Pancreas (tissue), 10 donors: ENCODE measurements around the gene NDUFS4. TPM values are rescaled to one million over a fixed set of nuclear protein-coding genes. Genes with fewer than 3 reads are reported as not detected.
"Not testable (repeated sequence)": the region's sequence is repeated elsewhere in the genome, so short reads cannot be mapped to it uniquely, and the experiment has no call there.

Source experiments
- ATAC-seq, 4 donors: fragments of 200-7000 bp; cut with Tn5 transposase; one replicate each; pipeline versions ENCODE4 v1.8.0 to v1.9.1; 2020; ENCODE audit warnings: mild to moderate bottlenecking in 4 of 4, moderate library complexity in 4 of 4
- DNase-seq, 6 donors: peaks; one replicate each; pipeline ENCODE4 v3.0.0-alpha.2; 2020
- FAIRE-seq: peaks from 2 replicates; lab custom pipeline; 2012; peaks lifted over from hg19 to GRCh38; lab: Jason Lieb, UNC
- H3K27ac ChIP-seq, 4 donors: fragments of 200-600 bp; sonication (generic); 1 replicate in 3 of 4; 2 replicates in 1 of 4; pipeline versions ENCODE4 v1.5.0 to v1.8.0; 2020
- H3K27me3 ChIP-seq, 4 donors: fragments of 200-600 bp; one replicate each; pipeline ENCODE4 v1.8.0; 2021
- H3K36me3 ChIP-seq, 3 donors: fragments of 200-600 bp; sonication (generic) in 1 of 3; one replicate each; pipeline versions ENCODE4 v1.5.0 to v1.8.0; 2020 to 2021
- H3K4me1 ChIP-seq, 3 donors: fragments of 200-600 bp; one replicate each; pipeline ENCODE4 v1.8.0; 2021
- H3K4me3 ChIP-seq, 4 donors: fragments of 200-600 bp; sonication (generic) in 2 of 4; one replicate each; pipeline versions ENCODE4 v1.5.0 to v1.8.0; 2020 to 2021
- H3K9me3 ChIP-seq, 4 donors: fragments of 200-600 bp; one replicate each; pipeline ENCODE4 v1.8.0; 2021
- WGBS, 2 donors: extraction: QIAGEN DNeasy Blood & Tissue Kit; methylation state at CpG; one replicate each; pipeline ENCODE4 v1.1.7; 2013; 5-methylcytosine and 5-hydroxymethylcytosine counted together
- intact Hi-C, 3 donors: fragments of 100-400 bp; cut with DNase I; formaldehyde crosslinking; loops; one replicate each; pipeline versions ENCODE4 v1.11.1 to v1.14.2; 2022
- polyA plus RNA-seq, 2 donors: library from polyadenylated mRNA; stranded (reverse); fragments of 200-250 nt; gene quantifications; one replicate each; pipeline ENCODE4 v1.2.3, GENCODE V29; 2013
- total RNA-seq, 6 donors: library from RNA; stranded (reverse); fragmentation: NEBNext Ultra II Directional in 4 of 6; extraction: Animal tissue kit (Norgen Biotek cat#: 25700) in 4 of 6; gene quantifications; one replicate each; pipeline versions ENCODE4 v1.2.1 to v1.2.4, GENCODE V29; 2021 to 2023
- TF ChIP-seq, protein P1 (sequence below), 4 donors: fragments of 200-600 bp; sonication (generic) in 3 of 4; IDR thresholded peaks; one replicate each; pipeline versions ENCODE4 v1.5.0 to v1.8.0; 2021; ENCODE audit warnings: antibody characterized with exemption in 4 of 4
- donor health status: healthy with polysubstance abuse.
- donor health status: DM: no; HTN: no; CAD: no; lungs with moderate emphysema.
- donor health status: DM: no; HTN: no; CAD: no.
- donor health status: control.
- donor health status: control.
- donor health status: Bipolar disorder and iron deficiency.
- donor health status: DM: yes; HTN: yes; CAD: no.
- donor health status: DM: no; HTN: no; CAD: no.
- donor health status: DM: no; HTN: no; CAD: no.
- donor health status: DM: yes; HTN: yes; CAD: no.

The NDUFS4 gene
- total and polyA plus RNA-seq, 8 donors, result 17.8 to 45.4 (median 22.3) TPM

DNA sequence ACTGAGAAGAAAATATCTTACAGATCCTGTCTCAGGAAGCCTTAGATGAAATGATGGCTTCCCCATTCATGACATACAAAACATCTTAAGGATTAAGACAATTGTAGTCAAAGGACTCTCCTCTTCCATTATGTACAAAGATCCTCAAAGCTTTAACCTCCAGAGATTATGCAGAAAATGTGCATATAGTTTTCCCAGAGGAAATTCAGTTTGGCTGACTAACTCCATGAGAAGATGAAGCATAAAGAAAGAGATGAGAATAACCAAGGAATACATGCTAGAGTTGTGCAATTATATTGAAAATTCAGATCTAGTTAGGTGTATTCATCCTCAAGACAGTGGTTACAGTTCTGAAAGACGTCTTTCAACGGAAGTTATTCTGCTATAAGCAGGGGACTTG is 18.6 kb upstream of the NDUFS4 start:
- TF ChIP-seq, protein P1, sequence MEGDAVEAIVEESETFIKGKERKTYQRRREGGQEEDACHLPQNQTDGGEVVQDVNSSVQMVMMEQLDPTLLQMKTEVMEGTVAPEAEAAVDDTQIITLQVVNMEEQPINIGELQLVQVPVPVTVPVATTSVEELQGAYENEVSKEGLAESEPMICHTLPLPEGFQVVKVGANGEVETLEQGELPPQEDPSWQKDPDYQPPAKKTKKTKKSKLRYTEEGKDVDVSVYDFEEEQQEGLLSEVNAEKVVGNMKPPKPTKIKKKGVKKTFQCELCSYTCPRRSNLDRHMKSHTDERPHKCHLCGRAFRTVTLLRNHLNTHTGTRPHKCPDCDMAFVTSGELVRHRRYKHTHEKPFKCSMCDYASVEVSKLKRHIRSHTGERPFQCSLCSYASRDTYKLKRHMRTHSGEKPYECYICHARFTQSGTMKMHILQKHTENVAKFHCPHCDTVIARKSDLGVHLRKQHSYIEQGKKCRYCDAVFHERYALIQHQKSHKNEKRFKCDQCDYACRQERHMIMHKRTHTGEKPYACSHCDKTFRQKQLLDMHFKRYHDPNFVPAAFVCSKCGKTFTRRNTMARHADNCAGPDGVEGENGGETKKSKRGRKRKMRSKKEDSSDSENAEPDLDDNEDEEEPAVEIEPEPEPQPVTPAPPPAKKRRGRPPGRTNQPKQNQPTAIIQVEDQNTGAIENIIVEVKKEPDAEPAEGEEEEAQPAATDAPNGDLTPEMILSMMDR (IDR thresholded peaks at IDR 0.05), result no peak

GRCh38 chr5:53542926-53543325 is 17.5 kb upstream of the NDUFS4 start:
- Histone ChIP-seq H3K36me3 (no peaks in the 10 kb centered on the region), H3K27me3 (no peaks in the 10 kb centered on the region), H3K9me3 (no peaks in the 10 kb centered on the region), H3K27ac (no peak overlapping the region), H3K4me3 (no peak overlapping the region), H3K4me1 (no peaks in the 10 kb centered on the region)
- intact Hi-C loops, result no loop called here
- FAIRE-seq, result no peak
- 34 to 52% methylated on average over 2 of the region's 2 CpGs for WGBS, 2 donors
- DNase-seq, result no peak
- no peak for ATAC-seq
- TF ChIP-seq, protein P1 (IDR thresholded peaks at IDR 0.05), result no peak

More for the DNA sequence above, 18.6 kb upstream of the NDUFS4 start:
- intact Hi-C loops, result no loop called here
- Histone ChIP-seq H3K4me3 (no peak overlapping the region), H3K36me3 (no peaks in the 10 kb centered on the region), H3K27ac (no peak overlapping the region), H3K27me3 (no peaks in the 10 kb centered on the region), H3K9me3 (no peaks in the 10 kb centered on the region), H3K4me1 (no peaks in the 10 kb centered on the region)
- ATAC-seq (no peak), FAIRE-seq (no peak), DNase-seq (no peak)
- WGBS, 2 donors, result 65 to 68% methylated on average over 2 of the region's 2 CpGs

DNA sequence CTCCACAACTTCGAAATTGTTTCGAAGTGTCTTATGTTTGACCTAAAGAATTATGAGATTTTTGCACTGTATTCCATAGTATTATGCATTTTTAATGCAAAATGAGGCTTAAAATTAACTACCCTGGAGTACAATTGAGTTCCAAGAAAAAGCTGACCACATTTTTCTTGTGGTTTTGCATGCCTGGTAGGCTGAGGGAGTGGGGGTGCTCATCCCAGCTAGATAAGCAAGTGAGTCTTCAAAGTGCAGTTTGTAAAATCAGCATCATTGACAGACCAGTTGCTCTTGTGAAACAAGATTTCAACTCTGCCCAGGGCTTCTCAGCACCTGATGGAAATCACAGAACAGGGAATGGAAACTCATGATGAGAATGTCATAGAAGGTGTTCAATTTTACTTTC is 17.0 kb upstream of the NDUFS4 start:
- Histone ChIP-seq H3K27me3 (no peaks in the 10 kb centered on the region), H3K9me3 (no peaks in the 10 kb centered on the region), H3K4me3 (no peak overlapping the region), H3K36me3 (no peaks in the 10 kb centered on the region), H3K27ac (no peak overlapping the region), H3K4me1 (no peaks in the 10 kb centered on the region)
- intact Hi-C loops, result no loop called here
- TF ChIP-seq, protein P1 (IDR thresholded peaks at IDR 0.05), result no peak
- 53 to 67% methylated on average over 2 of the region's 2 CpGs for WGBS, 2 donors
- DNase-seq (no peak), FAIRE-seq (no peak), ATAC-seq (no peak)

DNA sequence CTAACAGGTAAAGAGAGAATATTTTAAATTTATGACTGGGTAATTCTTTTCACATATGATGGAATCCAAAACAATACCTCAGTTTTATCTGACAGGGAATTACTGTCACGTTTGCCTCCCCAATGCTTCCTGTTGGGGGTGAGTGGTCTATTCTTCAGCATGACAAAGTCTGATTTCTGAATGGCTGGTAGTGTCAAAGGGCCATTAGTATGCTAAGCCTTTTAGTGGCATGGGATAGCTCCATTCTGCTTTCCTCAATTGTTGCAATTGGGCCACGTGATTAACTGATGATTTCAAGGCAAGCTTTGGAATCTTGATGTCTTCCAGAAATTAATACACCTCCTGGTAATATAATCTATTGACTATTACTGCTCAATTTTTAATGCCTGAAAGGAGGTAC is 14.7 kb upstream of the NDUFS4 start:
- no peaks in the 10 kb centered on the region for H3K36me3 ChIP-seq
- no peak for ATAC-seq
- 45 to 53% methylated on average over 2 of the region's 2 CpGs for WGBS, 2 donors
- H3K4me3 ChIP-seq, result no peak overlapping the region
- no peak for FAIRE-seq
- no peaks in the 10 kb centered on the region for H3K27me3 ChIP-seq
- no peak overlapping the region for H3K27ac ChIP-seq
- intact Hi-C loops, result no loop called here
- DNase-seq, result no peak
- TF ChIP-seq, protein P1 (IDR thresholded peaks at IDR 0.05), result no peak
- H3K9me3 ChIP-seq, result no peaks in the 10 kb centered on the region
- H3K4me1 ChIP-seq, result no peaks in the 10 kb centered on the region

- Histone ChIP-seq H3K9me3 (no peaks in the 10 kb centered on the region), H3K4me1 (no peaks in the 10 kb centered on the region), H3K36me3 (no peaks in the 10 kb centered on the region), H3K4me3 (no peak overlapping the region), H3K27ac (no peak overlapping the region), H3K27me3 (no peaks in the 10 kb centered on the region)
- intact Hi-C loops, result no loop called here
- ATAC-seq, result no peak
- 78 to 85% methylated on average over 4 of the region's 4 CpGs for WGBS, 2 donors
- TF ChIP-seq, protein P1 (IDR thresholded peaks at IDR 0.05), result no peak
- no peak for FAIRE-seq
- no peak for DNase-seq
Measured at GRCh38 chr5:53547226-53547625, 13.2 kb upstream of the NDUFS4 start.

GRCh38 chr5:53548501-53548900 is 11.9 kb upstream of the NDUFS4 start:
- DNase-seq, H3K27me3 ChIP-seq, H3K27ac ChIP-seq, H3K9me3 ChIP-seq, ATAC-seq, FAIRE-seq, H3K36me3 ChIP-seq, H3K4me3 ChIP-seq, H3K4me1 ChIP-seq, intact Hi-C loops: not testable (repeated sequence)
- WGBS, 2 donors, result 86 to 89% methylated on average over 7 of the region's 7 CpGs
